Activated gamma-delta T cell (primary cell): ENCODE results near the gene KDM8.

Experiments
- DNase-seq: peaks from one replicate; lab custom pipeline; 2025; lab: John Stamatoyannopoulos, UW

KDM8 gene

GRCh38 chr16:27269300-27270150 is 66.2 kb downstream of the KDM8 start:
- DNase-seq = no peak

GRCh38 chr16:27270349-27270748 is 67.0 kb downstream of the KDM8 start:
- no peak for DNase-seq
